Non-pigmented ciliary epithelial cell (primary cell): ENCODE measurements around the gene MRPL12.
A peak's percentile ranks its signal among the peaks of the same experiment; 100 is the strongest.
"Not testable (repeated sequence)": the region's sequence is repeated elsewhere in the genome, so short reads cannot be mapped to it uniquely, and the experiment has no call there.

Experiments used
- DNase-seq: peaks from one replicate; pipeline ENCODE4 v3.0.0-alpha.2; 2010; ENCODE audit warnings: low read depth

Gene MRPL12

GRCh38 chr17:81702934-81703746, at the start of gene MRPL12:
Gene MRPL12, plus strand, starts transcription at chr17:81703367. Its CDS starts 135 bp downstream, at chr17:81703502.
- peak; percentile 60 for DNase-seq

GRCh38 chr17:81655378-81656117, 47.6 kb upstream of the MRPL12 start:
- DNase-seq: no peak

GRCh38 chr17:81656118-81656743, 46.9 kb upstream of the MRPL12 start, which contains the start of gene PDE6G:
Gene PDE6G, minus strand, starts transcription at chr17:81656542. Its CDS starts 3,237 bp downstream, at chr17:81653305.
- no peak for DNase-seq

- no peak for DNase-seq
Measured at GRCh38 chr17:81656835-81657234, 46.3 kb upstream of the MRPL12 start.

GRCh38 chr17:81659038-81659437, 44.1 kb upstream of the MRPL12 start:
- DNase-seq: no peak

GRCh38 chr17:81660441-81660840, 42.7 kb upstream of the MRPL12 start:
- DNase-seq: no peak

GRCh38 chr17:81662002-81662401, 41.2 kb upstream of the MRPL12 start:
- DNase-seq: no peak

- no peak for DNase-seq
Measured at GRCh38 chr17:81664051-81664470, 39.1 kb upstream of the MRPL12 start.

- DNase-seq: no peak
Measured at GRCh38 chr17:81665205-81666091, 37.7 kb upstream of the MRPL12 start.

GRCh38 chr17:81666092-81666341, 37.1 kb upstream of the MRPL12 start:
- DNase-seq: no peak

- peak; percentile 74 for DNase-seq
Measured at GRCh38 chr17:81666342-81667191, 36.6 kb upstream of the MRPL12 start, which contains the start of the genes CCDC137 and OXLD1. Gene CCDC137, plus strand, starts transcription at chr17:81666737. Its CDS starts 30 bp downstream, at chr17:81666767. Gene OXLD1, minus strand, starts transcription at chr17:81666605. Its CDS starts 28 bp downstream, at chr17:81666577.

GRCh38 chr17:81667754-81668153, 35.4 kb upstream of the MRPL12 start:
- DNase-seq: no peak

- DNase-seq: no peak
Measured at GRCh38 chr17:81672504-81672903, 30.7 kb upstream of the MRPL12 start.

- DNase-seq: no peak
Measured at GRCh38 chr17:81672954-81673353, 30.2 kb upstream of the MRPL12 start.

GRCh38 chr17:81673561-81674258, 29.5 kb upstream of the MRPL12 start:
- DNase-seq: no peak

- DNase-seq: not testable (repeated sequence)
Measured at GRCh38 chr17:81675515-81676221, 27.5 kb upstream of the MRPL12 start.

GRCh38 chr17:81676906-81677305, 26.3 kb upstream of the MRPL12 start:
- DNase-seq: no peak

- no peak for DNase-seq
Measured at GRCh38 chr17:81680150-81680549, 23.0 kb upstream of the MRPL12 start.

GRCh38 chr17:81681672-81682071, 21.5 kb upstream of the MRPL12 start:
- no peak for DNase-seq
